IPS-18a (cell line): ENCODE results near the gene ETS1.

ENCODE experiments used
- H3K27ac ChIP-seq: one replicate; pipeline ENCODE4 v1.5.1; 2013; ENCODE audit warnings: low read length
- H3K27me3 ChIP-seq: one replicate; pipeline ENCODE4 v1.6.1; 2013; ENCODE audit warnings: mild to moderate bottlenecking, low read length; ENCODE audit not compliant: control insufficient read depth, insufficient read depth
- H3K36me3 ChIP-seq: one replicate; pipeline ENCODE4 v1.6.1; 2013; ENCODE audit warnings: low read depth, low read length; ENCODE audit not compliant: control insufficient read depth
- H3K4me1 ChIP-seq: one replicate; pipeline ENCODE4 v1.6.1; 2013; ENCODE audit warnings: low read depth, low read length; ENCODE audit not compliant: control insufficient read depth
- H3K4me3 ChIP-seq: one replicate; pipeline ENCODE4 v1.5.1; 2013; ENCODE audit warnings: low read length
- H3K9ac ChIP-seq: one replicate; pipeline ENCODE4 v1.6.1; 2013; ENCODE audit warnings: mild to moderate bottlenecking, low read length, moderate library complexity
- H3K9me3 ChIP-seq: one replicate; pipeline ENCODE4 v1.6.1; 2013; ENCODE audit warnings: low read depth, low read length; ENCODE audit not compliant: control insufficient read depth

The ETS1 gene

GRCh38 chr11:128589998-128590397, 2.6 kb upstream of the ETS1 start:
- no peak overlapping the region for H3K4me3 ChIP-seq
- H3K9ac ChIP-seq: no peak overlapping the region
- no peak overlapping the region for H3K27ac ChIP-seq
- peaks cover 45% of the 10 kb centered on the region for H3K4me1 ChIP-seq
- H3K36me3 ChIP-seq: no peaks in the 10 kb centered on the region
- H3K27me3 ChIP-seq: peaks cover 32% of the 10 kb centered on the region
- H3K9me3 ChIP-seq: no peaks in the 10 kb centered on the region

- Histone ChIP-seq H3K36me3 (no peaks in the 10 kb centered on the region), H3K27ac (no peak overlapping the region), H3K27me3 (peaks cover 33% of the 10 kb centered on the region), H3K9ac (no peak overlapping the region), H3K4me3 (no peak overlapping the region), H3K9me3 (no peaks in the 10 kb centered on the region), H3K4me1 (peaks cover 49% of the 10 kb centered on the region)
Measured at GRCh38 chr11:128588093-128588492, 735 bp upstream of the ETS1 start.

GRCh38 chr11:128586689-128587088, 669 bp downstream of the ETS1 start:
- Histone ChIP-seq H3K27me3 (peaks cover 32% of the 10 kb centered on the region), H3K4me3 (peak overlapping the region; percentile 74), H3K9me3 (no peaks in the 10 kb centered on the region), H3K4me1 (peaks cover 54% of the 10 kb centered on the region), H3K36me3 (no peaks in the 10 kb centered on the region), H3K27ac (no peak overlapping the region), H3K9ac (peak overlapping the region; percentile 43)

GRCh38 chr11:128585498-128586238, 1.7 kb downstream of the ETS1 start:
- H3K4me3 ChIP-seq: peak overlapping the region; percentile 74
- H3K9me3 ChIP-seq: no peaks in the 10 kb centered on the region
- peaks cover 26% of the 10 kb centered on the region for H3K27me3 ChIP-seq
- no peak overlapping the region for H3K27ac ChIP-seq
- H3K9ac ChIP-seq: no peak overlapping the region
- no peaks in the 10 kb centered on the region for H3K36me3 ChIP-seq
- peaks cover 64% of the 10 kb centered on the region for H3K4me1 ChIP-seq

- no peak overlapping the region for H3K9ac ChIP-seq
- H3K36me3 ChIP-seq: no peaks in the 10 kb centered on the region
- peaks cover 26% of the 10 kb centered on the region for H3K27me3 ChIP-seq
- H3K27ac ChIP-seq: no peak overlapping the region
- H3K4me1 ChIP-seq: peaks cover 71% of the 10 kb centered on the region
- no peaks in the 10 kb centered on the region for H3K9me3 ChIP-seq
- H3K4me3 ChIP-seq: peak overlapping the region; percentile 16
Measured at GRCh38 chr11:128584253-128584652, 3.1 kb downstream of the ETS1 start.

- Histone ChIP-seq H3K27ac (no peak overlapping the region), H3K4me3 (peak overlapping the region; percentile 53)
Measured at GRCh38 chr11:128582496-128583366, 4.6 kb downstream of the ETS1 start.

GRCh38 chr11:128581561-128582272, 5.6 kb downstream of the ETS1 start:
- no peak overlapping the region for H3K4me3 ChIP-seq
- no peak overlapping the region for H3K9ac ChIP-seq
- H3K4me1 ChIP-seq: peaks cover 83% of the 10 kb centered on the region

More at GRCh38 chr11:128582496-128583366, 4.6 kb downstream of the ETS1 start:
- Histone ChIP-seq H3K9me3 (no peaks in the 10 kb centered on the region), H3K27me3 (peaks cover 26% of the 10 kb centered on the region), H3K4me1 (peaks cover 81% of the 10 kb centered on the region), H3K9ac (peak overlapping the region; percentile 29), H3K36me3 (no peaks in the 10 kb centered on the region)

GRCh38 chr11:128580612-128581011, 6.7 kb downstream of the ETS1 start:
- Histone ChIP-seq H3K27me3 (peaks cover 10% of the 10 kb centered on the region), H3K4me3 (no peak overlapping the region), H3K36me3 (no peaks in the 10 kb centered on the region), H3K9me3 (no peaks in the 10 kb centered on the region), H3K27ac (no peak overlapping the region), H3K9ac (no peak overlapping the region), H3K4me1 (peaks cover 78% of the 10 kb centered on the region)

More at GRCh38 chr11:128581561-128582272, 5.6 kb downstream of the ETS1 start:
- Histone ChIP-seq H3K36me3 (no peaks in the 10 kb centered on the region), H3K27ac (no peak overlapping the region), H3K9me3 (no peaks in the 10 kb centered on the region), H3K27me3 (peaks cover 21% of the 10 kb centered on the region)

GRCh38 chr11:128579798-128580504, 7.4 kb downstream of the ETS1 start:
- H3K36me3 ChIP-seq: no peaks in the 10 kb centered on the region
- H3K4me1 ChIP-seq: peaks cover 74% of the 10 kb centered on the region
- H3K4me3 ChIP-seq: no peak overlapping the region
- no peak overlapping the region for H3K9ac ChIP-seq
- H3K27ac ChIP-seq: no peak overlapping the region
- peaks cover 4% of the 10 kb centered on the region for H3K27me3 ChIP-seq
- no peaks in the 10 kb centered on the region for H3K9me3 ChIP-seq

- peaks cover 53% of the 10 kb centered on the region for H3K4me1 ChIP-seq
- H3K27ac ChIP-seq: no peak overlapping the region
- no peak overlapping the region for H3K9ac ChIP-seq
- no peaks in the 10 kb centered on the region for H3K9me3 ChIP-seq
- no peaks in the 10 kb centered on the region for H3K36me3 ChIP-seq
- no peak overlapping the region for H3K4me3 ChIP-seq
- no peaks in the 10 kb centered on the region for H3K27me3 ChIP-seq
Measured at GRCh38 chr11:128576555-128576954, 10.8 kb downstream of the ETS1 start.

- no peaks in the 10 kb centered on the region for H3K27me3 ChIP-seq
- H3K27ac ChIP-seq: no peak overlapping the region
- no peaks in the 10 kb centered on the region for H3K36me3 ChIP-seq
- H3K4me1 ChIP-seq: peaks cover 47% of the 10 kb centered on the region
- H3K9me3 ChIP-seq: no peaks in the 10 kb centered on the region
- H3K9ac ChIP-seq: no peak overlapping the region
- no peak overlapping the region for H3K4me3 ChIP-seq
Measured at GRCh38 chr11:128575961-128576350, 11.4 kb downstream of the ETS1 start.
